Esophagus squamous epithelium (tissue), 5 donors: ENCODE results near the gene CCDC80. TPM values are rescaled to one million over a fixed set of nuclear protein-coding genes. Genes with fewer than 3 reads are reported as not detected.

Source experiments
- DNase-seq: peaks from one replicate; lab custom pipeline; 2025; lab: John Stamatoyannopoulos, UW
- H3K27ac ChIP-seq, 4 donors: fragments of 200-600 bp; sonication (generic); one replicate each; pipeline ENCODE4 v1.5.1; 2016 to 2019; ENCODE audit warnings: mild to moderate bottlenecking in 1 of 4
- H3K27me3 ChIP-seq, 4 donors: fragments of 200-600 bp; sonication (generic); 1 replicate in 3 of 4; 2 replicates in 1 of 4; pipeline versions ENCODE4 v1.5.1 to v1.6.0; 2017 to 2021; ENCODE audit warnings: antibody characterized with exemption in 1 of 4
- H3K36me3 ChIP-seq, 3 donors: fragments of 200-600 bp; sonication (generic); one replicate each; pipeline ENCODE4 v1.5.1; 2016 to 2019
- H3K4me1 ChIP-seq, 3 donors: fragments of 200-600 bp; sonication (generic); one replicate each; pipeline ENCODE4 v1.5.1; 2017 to 2019
- H3K4me3 ChIP-seq, 4 donors: fragments of 200-600 bp; sonication (generic); 1 replicate in 3 of 4; 2 replicates in 1 of 4; pipeline ENCODE4 v1.5.1; 2016 to 2019; ENCODE audit warnings: mild to moderate bottlenecking in 2 of 4, moderate library complexity in 1 of 4
- H3K9me3 ChIP-seq, 3 donors: fragments of 200-600 bp; sonication (generic); one replicate each; pipeline ENCODE4 v1.5.1; 2016 to 2019
- POLR2A ChIP-seq, 4 donors: fragments of 450-650 bp; IDR thresholded peaks; one replicate each; pipeline ENCODE4 v1.6.1; 2017; ENCODE audit warnings: antibody characterized with exemption in 4 of 4, mild to moderate bottlenecking in 4 of 4, moderate library complexity in 3 of 4
- WGBS, 2 donors: methylation state at CpG; one replicate each; pipeline ENCODE4 v1.1.5; 2018; 5-methylcytosine and 5-hydroxymethylcytosine counted together
- intact Hi-C: fragments of 100-400 bp; cut with DNase I; formaldehyde crosslinking; loops from one replicate; pipeline ENCODE4 v1.15.0; 2022
- total RNA-seq, 4 donors: library from RNA; depleted of rRNA; stranded (reverse); fragments of >200 nt; gene quantifications; one replicate each; pipeline ENCODE4 v1.1.0, GENCODE V29; 2016
- TF ChIP-seq, protein P1 (sequence below), 6 experiments: fragments of 450-650 bp in 4 of 6; fragments of 200-600 bp in 2 of 6; sonication (generic) in 2 of 6; IDR thresholded peaks; one replicate each; pipeline ENCODE4 v1.5.1; 2016 to 2019; ENCODE audit warnings: antibody characterized with exemption in 6 of 6, mild to moderate bottlenecking in 4 of 6, moderate library complexity in 4 of 6
- donor health status: DM: yes; HTN: yes; CAD: no.

The CCDC80 gene
- total RNA-seq, 4 donors from 2014 or later, result 2.0 to 69.6 (median 13.1) TPM

DNA sequence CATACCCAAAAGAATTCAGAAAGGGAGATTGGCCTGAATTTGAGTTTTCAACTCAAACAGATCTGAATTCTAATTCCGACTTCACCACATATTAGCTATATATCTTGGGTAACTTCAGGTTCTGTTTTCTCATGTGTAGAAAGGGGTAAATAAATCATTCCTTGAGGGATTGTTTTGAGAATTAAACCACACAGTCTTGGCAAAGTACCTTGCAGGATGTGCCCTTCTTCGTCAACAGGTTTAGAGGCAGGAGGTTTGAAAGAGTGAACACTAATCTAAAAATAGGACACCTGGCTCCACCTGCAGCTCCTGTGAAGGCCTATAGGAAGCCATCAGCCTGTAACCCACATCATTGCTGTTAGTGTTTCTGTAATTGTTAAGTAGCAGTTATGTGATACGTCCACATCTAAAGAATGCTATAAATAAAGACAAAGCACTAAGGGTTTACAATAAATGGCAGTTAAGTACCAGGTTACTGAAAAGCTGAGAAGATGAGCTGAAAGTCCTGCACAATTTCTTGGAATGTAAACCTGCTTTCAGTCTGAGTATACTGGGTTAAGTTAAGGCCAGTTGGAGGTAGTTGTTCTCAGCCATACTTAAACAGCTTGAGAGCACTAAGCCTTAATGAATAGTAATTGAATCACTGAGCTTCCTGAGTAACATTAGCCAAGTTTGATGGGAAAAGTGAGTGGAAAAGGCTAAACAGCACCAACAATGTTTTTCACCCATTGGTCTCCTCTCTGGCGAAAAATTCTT is 6.0 kb downstream of the CCDC80 start:
- no peaks in the 10 kb centered on the region for H3K9me3 ChIP-seq
- WGBS, 2 donors, result 67 to 73% methylated on average over 4 of the region's 4 CpGs
- H3K36me3 ChIP-seq, result no peaks in the 10 kb centered on the region
- peak overlapping the region in 2 of 4 donors; percentile 1 to 56 for H3K4me3 ChIP-seq
- no peaks in the 10 kb centered on the region for H3K27me3 ChIP-seq
- no peak for TF ChIP-seq POLR2A (IDR thresholded peaks at IDR 0.05)
- TF ChIP-seq, protein P1, sequence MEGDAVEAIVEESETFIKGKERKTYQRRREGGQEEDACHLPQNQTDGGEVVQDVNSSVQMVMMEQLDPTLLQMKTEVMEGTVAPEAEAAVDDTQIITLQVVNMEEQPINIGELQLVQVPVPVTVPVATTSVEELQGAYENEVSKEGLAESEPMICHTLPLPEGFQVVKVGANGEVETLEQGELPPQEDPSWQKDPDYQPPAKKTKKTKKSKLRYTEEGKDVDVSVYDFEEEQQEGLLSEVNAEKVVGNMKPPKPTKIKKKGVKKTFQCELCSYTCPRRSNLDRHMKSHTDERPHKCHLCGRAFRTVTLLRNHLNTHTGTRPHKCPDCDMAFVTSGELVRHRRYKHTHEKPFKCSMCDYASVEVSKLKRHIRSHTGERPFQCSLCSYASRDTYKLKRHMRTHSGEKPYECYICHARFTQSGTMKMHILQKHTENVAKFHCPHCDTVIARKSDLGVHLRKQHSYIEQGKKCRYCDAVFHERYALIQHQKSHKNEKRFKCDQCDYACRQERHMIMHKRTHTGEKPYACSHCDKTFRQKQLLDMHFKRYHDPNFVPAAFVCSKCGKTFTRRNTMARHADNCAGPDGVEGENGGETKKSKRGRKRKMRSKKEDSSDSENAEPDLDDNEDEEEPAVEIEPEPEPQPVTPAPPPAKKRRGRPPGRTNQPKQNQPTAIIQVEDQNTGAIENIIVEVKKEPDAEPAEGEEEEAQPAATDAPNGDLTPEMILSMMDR (IDR thresholded peaks at IDR 0.05), result no peak
- no peak for DNase-seq
- peak overlapping the region in 3 of 4 donors; percentile 80 to 85 (median 80) for H3K27ac ChIP-seq
- peaks cover 0 to 70% (median 26%) of the 10 kb centered on the region in 3 donors for H3K4me1 ChIP-seq
- intact Hi-C loops, result no loop called here

DNA sequence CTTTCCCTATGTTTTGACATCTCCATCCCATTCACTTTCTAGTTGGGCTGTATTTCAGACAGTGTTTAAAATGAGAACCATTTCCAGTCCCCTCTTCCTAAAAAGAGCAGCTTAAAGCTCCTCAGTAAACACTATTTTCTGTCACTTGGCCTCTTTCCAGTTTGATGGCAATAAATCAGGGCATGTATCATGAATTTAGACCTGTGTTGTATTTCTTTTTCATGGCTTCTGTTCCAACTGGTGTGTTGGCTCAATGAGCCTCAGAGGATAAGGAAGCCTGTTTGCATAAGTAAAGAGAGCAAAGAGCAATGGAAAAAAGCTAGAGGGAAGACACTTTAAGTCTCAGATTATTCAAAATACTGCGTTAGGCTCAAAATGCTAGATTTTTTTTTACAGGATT is 7.2 kb downstream of the CCDC80 start:
- no peak for DNase-seq
- 23 to 24% methylated on average over 1 of the region's 1 CpG for WGBS, 2 donors
- TF ChIP-seq, protein P1 (IDR thresholded peaks at IDR 0.05), result no peak
- no peak for TF ChIP-seq POLR2A (IDR thresholded peaks at IDR 0.05)
- peak overlapping the region in 1 of 4 donors; percentile 5 for H3K4me3 ChIP-seq
- intact Hi-C loops, result no loop called here
- H3K36me3 ChIP-seq, result no peaks in the 10 kb centered on the region
- H3K9me3 ChIP-seq, result no peaks in the 10 kb centered on the region
- no peaks in the 10 kb centered on the region for H3K27me3 ChIP-seq
- H3K4me1 ChIP-seq, result peaks cover 0 to 76% (median 34%) of the 10 kb centered on the region in 3 donors
- peak overlapping the region in 3 of 4 donors; percentile 80 to 85 (median 80) for H3K27ac ChIP-seq

DNA sequence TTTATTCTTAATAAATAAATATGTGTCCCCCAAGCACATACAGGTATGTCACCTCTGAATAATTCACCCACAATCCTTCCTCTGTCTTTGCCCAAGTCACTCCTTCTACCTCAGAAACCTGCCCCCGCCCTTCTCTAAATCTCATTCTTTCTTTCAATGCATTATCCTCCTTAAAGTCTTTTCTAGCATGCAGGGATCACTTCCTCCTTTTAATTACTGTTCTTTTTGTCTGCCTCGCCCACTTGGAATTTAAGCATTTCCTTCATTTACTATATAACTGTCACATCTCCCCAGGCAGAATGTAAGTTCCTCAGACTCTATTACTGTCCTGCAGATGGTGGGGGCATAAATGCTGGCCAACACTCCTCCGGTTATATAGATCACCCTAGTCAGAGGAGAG is 7.8 kb downstream of the CCDC80 start:
- Histone ChIP-seq H3K9me3 (no peaks in the 10 kb centered on the region), H3K4me3 (peak overlapping the region in 2 of 4 donors; percentile 5 to 22), H3K27me3 (no peaks in the 10 kb centered on the region), H3K36me3 (no peaks in the 10 kb centered on the region), H3K4me1 (peaks cover 0 to 77% (median 34%) of the 10 kb centered on the region in 3 donors), H3K27ac (peak overlapping the region in 3 of 4 donors; percentile 80 to 85 (median 80))
- no peak for DNase-seq
- no peak for TF ChIP-seq POLR2A (IDR thresholded peaks at IDR 0.05)
- intact Hi-C loops, result no loop called here
- 19 to 30% methylated on average over 3 of the region's 3 CpGs for WGBS, 2 donors

DNA sequence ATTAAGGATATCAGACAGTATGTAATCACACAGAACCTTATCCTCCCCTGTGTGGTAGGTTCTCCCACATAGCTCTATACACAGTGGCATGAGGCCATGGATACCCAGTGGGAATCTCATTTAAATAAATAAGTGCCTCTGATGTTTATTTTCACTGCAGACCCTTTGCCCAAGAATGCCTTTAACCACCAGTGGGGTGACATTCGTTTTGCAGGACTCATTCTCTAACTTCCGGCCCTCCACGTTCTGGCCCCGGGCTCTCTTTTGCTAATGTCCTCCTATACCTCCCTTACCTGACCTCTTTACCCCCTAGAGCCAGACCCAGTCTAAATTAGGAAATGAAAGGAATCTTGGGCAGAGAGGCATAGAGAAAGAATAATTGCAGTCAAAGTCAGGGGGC is 8.3 kb downstream of the CCDC80 start:
- no peaks in the 10 kb centered on the region for H3K9me3 ChIP-seq
- peak overlapping the region; percentile 3 to 85 (median 80) for H3K27ac ChIP-seq
- peak overlapping the region in 1 of 4 donors; percentile 22 for H3K4me3 ChIP-seq
- no peak for DNase-seq
- TF ChIP-seq, protein P1 (IDR thresholded peaks at IDR 0.05), result no peak
- TF ChIP-seq POLR2A (IDR thresholded peaks at IDR 0.05), result no peak
- no peaks in the 10 kb centered on the region for H3K36me3 ChIP-seq
- intact Hi-C loops, result no loop called here
- no peaks in the 10 kb centered on the region for H3K27me3 ChIP-seq
- 49 to 52% methylated on average over 4 of the region's 4 CpGs for WGBS, 2 donors
- peaks cover 0 to 81% (median 34%) of the 10 kb centered on the region in 3 donors for H3K4me1 ChIP-seq

DNA sequence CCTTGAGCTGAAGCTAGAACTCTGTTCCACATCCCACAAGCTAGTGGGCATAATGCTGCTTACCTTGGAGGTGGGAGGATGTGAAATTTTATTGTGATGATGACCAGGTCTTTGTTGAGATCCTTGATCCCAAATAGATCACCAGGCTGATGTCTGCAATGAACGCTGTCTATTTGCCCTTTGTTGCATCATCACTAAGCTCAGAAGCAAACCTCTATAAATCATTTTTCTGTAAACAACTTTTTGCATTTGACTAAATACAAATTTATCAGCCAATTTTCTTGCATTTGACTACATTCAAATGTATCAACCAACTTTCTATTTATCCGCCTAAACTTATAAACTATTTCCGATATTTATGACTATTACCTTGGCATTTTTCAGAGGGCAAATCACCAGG is 9.7 kb downstream of the CCDC80 start:
- DNase-seq, result no peak
- H3K27me3 ChIP-seq, result no peaks in the 10 kb centered on the region
- no peaks in the 10 kb centered on the region for H3K36me3 ChIP-seq
- intact Hi-C loops, result no loop called here
- no peak for TF ChIP-seq POLR2A (IDR thresholded peaks at IDR 0.05)
- TF ChIP-seq, protein P1 (IDR thresholded peaks at IDR 0.05), result no peak
- WGBS, 2 donors, result 70 to 73% methylated on average over 3 of the region's 3 CpGs
- peak overlapping the region in 2 of 4 donors; percentile 2 to 56 for H3K27ac ChIP-seq
- H3K9me3 ChIP-seq, result no peaks in the 10 kb centered on the region
- peaks cover 2 to 88% (median 34%) of the 10 kb centered on the region in 3 donors for H3K4me1 ChIP-seq
- H3K4me3 ChIP-seq, result no peak overlapping the region
